ENCODE data around the gene SKP1. TPM values are rescaled to one million over a fixed set of nuclear protein-coding genes. Genes with fewer than 3 reads are reported as not detected.
"Not testable (repeated sequence)": the region's sequence is repeated elsewhere in the genome, so short reads cannot be mapped to it uniquely, and the experiment has no call there.

SKP1 gene
- total RNA-seq, 2 experiments from 2014 or later, result 284 to 286 TPM

GRCh38 chr5:134174841-134175839, 1.6 kb downstream of the SKP1 start:
- H3K27ac Mint-ChIP-seq, result peak overlapping the region; percentile 96
- H3K4me3 Mint-ChIP-seq, result peak overlapping the region; percentile 95
- intact Hi-C loops (cut with micrococcal nuclease), result loop anchor here (10.0 kb wide), 1 partner anchor 350 kb away; the partner anchor contains the start of gene JADE2
- peaks cover 30% of the 10 kb centered on the region for H3K36me3 Mint-ChIP-seq
- POLR2A ChIA-PET, result interaction anchor here (0.7 to 2.9 kb wide), 5 partner anchors 22 to 189 kb away, joined by 3 to 42 read pairs (median 3); partner anchors contain the start of gene PPP2CA
- H3K4me1 Mint-ChIP-seq (ENCODE audit: low read depth), result peaks cover 47% of the 10 kb centered on the region
- no peak for DNase-seq
- CTCF ChIA-PET, result interaction anchor here (0.5 to 1.5 kb wide), 6 partner anchors 9 to 412 kb away, joined by 3 read pairs; no protein-coding TSS in a partner anchor
- no peaks in the 10 kb centered on the region for H3K27me3 Mint-ChIP-seq
- H3K9me3 Mint-ChIP-seq, result no peaks in the 10 kb centered on the region

GRCh38 chr5:134171972-134172371, 4.8 kb downstream of the SKP1 start:
- Mint-ChIP-seq H3K27me3 (no peaks in the 10 kb centered on the region), H3K4me1 (ENCODE audit: low read depth) (peaks cover 50% of the 10 kb centered on the region), H3K4me3 (no peak overlapping the region), H3K27ac (peak overlapping the region; percentile 35), H3K9me3 (no peaks in the 10 kb centered on the region), H3K36me3 (peaks cover 46% of the 10 kb centered on the region)
- no peak for DNase-seq
- POLR2A ChIA-PET, result interaction anchor here (0.6 kb wide), 1 partner anchor 12 kb away, joined by 3 read pairs; no protein-coding TSS in a partner anchor
- intact Hi-C loops (cut with micrococcal nuclease), result loop anchor here (10.0 kb wide), 1 partner anchor 353 kb away; the partner anchor contains the start of gene JADE2
- CTCF ChIA-PET, result interaction anchor here (2.1 to 5.8 kb wide), 2 partner anchors 32 to 132 kb away, joined by 7 to 27 read pairs; no protein-coding TSS in a partner anchor

- Mint-ChIP-seq H3K27ac (no peak overlapping the region), H3K27me3 (no peaks in the 10 kb centered on the region), H3K4me3 (no peak overlapping the region), H3K36me3 (peaks cover 59% of the 10 kb centered on the region), H3K9me3 (peaks cover 5% of the 10 kb centered on the region), H3K4me1 (ENCODE audit: low read depth) (peaks cover 32% of the 10 kb centered on the region)
- CTCF ChIA-PET, result interaction anchor here (2.5 to 5.0 kb wide), 2 partner anchors 22 to 123 kb away, joined by 17 to 24 read pairs; no protein-coding TSS in a partner anchor
- POLR2A ChIA-PET, result interaction anchor here (1.0 to 2.7 kb wide), 4 partner anchors 12 to 117 kb away, joined by 3 to 11 read pairs (median 4); no protein-coding TSS in a partner anchor
- intact Hi-C loops (cut with micrococcal nuclease), result no loop called here
- DNase-seq, result no peak
Observed at GRCh38 chr5:134162592-134162991, 14.2 kb downstream of the SKP1 start.

- Mint-ChIP-seq H3K27ac (peak overlapping the region; percentile 72), H3K4me3 (no peak overlapping the region), H3K36me3 (peaks cover 58% of the 10 kb centered on the region), H3K4me1 (ENCODE audit: low read depth) (peaks cover 35% of the 10 kb centered on the region), H3K9me3 (peaks cover 5% of the 10 kb centered on the region), H3K27me3 (no peaks in the 10 kb centered on the region)
- ChIA-PET POLR2A (interaction anchor here (1.0 to 2.7 kb wide), 5 partner anchors 11 to 117 kb away, joined by 3 to 11 read pairs (median 4); no protein-coding TSS in a partner anchor), CTCF (interaction anchor here (0.7 to 5.0 kb wide), 4 partner anchors 15 to 122 kb away, joined by 3 to 24 read pairs (median 13); no protein-coding TSS in a partner anchor)
- no peak for DNase-seq
- intact Hi-C loops (cut with micrococcal nuclease), result no loop called here
Observed at GRCh38 chr5:134161513-134162395, 15.0 kb downstream of the SKP1 start.

- DNase-seq, result no peak
- ChIA-PET CTCF (interaction anchor here (1.2 to 28.4 kb wide), 9 partner anchors 9 to 258 kb away, joined by 3 to 981 read pairs (median 4); partner anchors contain the start of gene CDKN2AIPNL), POLR2A (interaction anchor here (1.1 to 2.0 kb wide), 2 partner anchors 22 to 23 kb away, joined by 3 to 10 read pairs; no protein-coding TSS in a partner anchor)
- H3K9me3 Mint-ChIP-seq, result no peaks in the 10 kb centered on the region
- intact Hi-C loops (cut with micrococcal nuclease), result no loop called here
- no peak overlapping the region for H3K4me3 Mint-ChIP-seq
- H3K27me3 Mint-ChIP-seq, result no peaks in the 10 kb centered on the region
- peaks cover 52% of the 10 kb centered on the region for H3K36me3 Mint-ChIP-seq
- peaks cover 58% of the 10 kb centered on the region for H3K4me1 Mint-ChIP-seq (ENCODE audit: low read depth)
- H3K27ac Mint-ChIP-seq, result peak overlapping the region; percentile 52
Observed at GRCh38 chr5:134153657-134154056, 23.1 kb downstream of the SKP1 start.

GRCh38 chr5:134153241-134153640, 23.5 kb downstream of the SKP1 start:
- no peaks in the 10 kb centered on the region for H3K27me3 Mint-ChIP-seq
- H3K9me3 Mint-ChIP-seq, result no peaks in the 10 kb centered on the region
- DNase-seq, result no peak
- H3K4me1 Mint-ChIP-seq (ENCODE audit: low read depth), result peaks cover 57% of the 10 kb centered on the region
- H3K36me3 Mint-ChIP-seq, result peaks cover 49% of the 10 kb centered on the region
- no peak overlapping the region for H3K4me3 Mint-ChIP-seq
- H3K27ac Mint-ChIP-seq, result peak overlapping the region; percentile 52
- CTCF ChIA-PET, result interaction anchor here (1.2 to 28.4 kb wide), 9 partner anchors 8 to 258 kb away, joined by 3 to 981 read pairs (median 4); partner anchors contain the start of gene CDKN2AIPNL
- intact Hi-C loops (cut with micrococcal nuclease), result no loop called here
- POLR2A ChIA-PET, result interaction anchor here (1.1 to 2.0 kb wide), 2 partner anchors 23 to 24 kb away, joined by 3 to 10 read pairs; no protein-coding TSS in a partner anchor

- H3K9me3 Mint-ChIP-seq; H3K27me3 Mint-ChIP-seq; intact Hi-C loops (cut with micrococcal nuclease); DNase-seq; H3K4me3 Mint-ChIP-seq: not testable (repeated sequence)
- peaks cover 49% of the 10 kb centered on the region for H3K4me1 Mint-ChIP-seq (ENCODE audit: low read depth)
- CTCF ChIA-PET, result interaction anchor here (1.3 to 28.4 kb wide), 7 partner anchors 7 to 126 kb away, joined by 3 to 981 read pairs (median 14); no protein-coding TSS in a partner anchor
- POLR2A ChIA-PET, result interaction anchor here (1.4 to 2.0 kb wide), 2 partner anchors 25 to 40 kb away, joined by 4 to 10 read pairs; no protein-coding TSS in a partner anchor
- peak overlapping the region; percentile 66 for H3K27ac Mint-ChIP-seq
- peaks cover 41% of the 10 kb centered on the region for H3K36me3 Mint-ChIP-seq
Observed at GRCh38 chr5:134152173-134152832, 24.4 kb downstream of the SKP1 start.

- peak overlapping the region; percentile 72 for H3K27ac Mint-ChIP-seq
- peaks cover 43% of the 10 kb centered on the region for H3K36me3 Mint-ChIP-seq
- DNase-seq, result no peak
- ChIA-PET CTCF (interaction anchor here (1.4 to 28.4 kb wide), 5 partner anchors 11 to 113 kb away, joined by 3 to 981 read pairs (median 12); no protein-coding TSS in a partner anchor), POLR2A (interaction anchor here (1.2 to 1.7 kb wide), 3 partner anchors 10 to 40 kb away, joined by 3 to 8 read pairs (median 4); no protein-coding TSS in a partner anchor)
- H3K27me3 Mint-ChIP-seq, result no peaks in the 10 kb centered on the region
- no peak overlapping the region for H3K4me3 Mint-ChIP-seq
- intact Hi-C loops (cut with micrococcal nuclease), result no loop called here
- H3K9me3 Mint-ChIP-seq, result no peaks in the 10 kb centered on the region
- H3K4me1 Mint-ChIP-seq (ENCODE audit: low read depth), result peaks cover 49% of the 10 kb centered on the region
Observed at GRCh38 chr5:134151723-134152122, 25.0 kb downstream of the SKP1 start.

GRCh38 chr5:134149571-134150303, 27.0 kb downstream of the SKP1 start:
- Mint-ChIP-seq H3K36me3 (peaks cover 52% of the 10 kb centered on the region), H3K4me1 (ENCODE audit: low read depth) (peaks cover 45% of the 10 kb centered on the region), H3K27me3 (no peaks in the 10 kb centered on the region), H3K9me3 (no peaks in the 10 kb centered on the region), H3K27ac (peak overlapping the region; percentile 81), H3K4me3 (no peak overlapping the region)
- intact Hi-C loops (cut with micrococcal nuclease), result no loop called here
- no peak for DNase-seq
- ChIA-PET CTCF (interaction anchor here (1.0 to 28.4 kb wide), 6 partner anchors 9 to 111 kb away, joined by 3 to 981 read pairs (median 8); no protein-coding TSS in a partner anchor), POLR2A (interaction anchor here (0.9 to 1.4 kb wide), 3 partner anchors 10 to 147 kb away, joined by 3 to 4 read pairs (median 3); no protein-coding TSS in a partner anchor)

Measured in activated CD4-positive, alpha-beta memory T cell treated with anti-CD3 and anti-CD28 coated beads for 36 hours (primary cell).